ENCODE results near the gene PTPA. TPM values are rescaled to one million over a fixed set of nuclear protein-coding genes. Genes with fewer than 3 reads are reported as not detected.

PTPA gene
- total and polyA plus RNA-seq, 8 donors, result 32.7 to 71.4 (median 43.3) TPM

- TF ChIP-seq CTCF (IDR thresholded peaks at IDR 0.05), result no peak
- Histone ChIP-seq H3K4me1 (peaks cover 16 to 21% (median 21%) of the 10 kb centered on the region in 3 donors), H3K9me3 (no peaks in the 10 kb centered on the region), H3K36me3 (peaks cover 0 to 30% (median 3%) of the 10 kb centered on the region in 3 donors), H3K27ac (peak overlapping the region; percentile 55 to 67 (median 62)), H3K27me3 (no peaks in the 10 kb centered on the region), H3K4me3 (no peak overlapping the region)
- DNase-seq, result peak in 1 of 6 donors; percentile 29
- no peak for FAIRE-seq
- ATAC-seq, result peak in 1 of 4 donors; percentile 8
- WGBS, 2 donors, result 73 to 79% methylated on average over 20 of the region's 20 CpGs
- intact Hi-C loops (cut with DNase I), result no loop called here
These were observed 17.4 kb upstream of the PTPA start for GRCh38 chr9:129093602-129094386.

DNA sequence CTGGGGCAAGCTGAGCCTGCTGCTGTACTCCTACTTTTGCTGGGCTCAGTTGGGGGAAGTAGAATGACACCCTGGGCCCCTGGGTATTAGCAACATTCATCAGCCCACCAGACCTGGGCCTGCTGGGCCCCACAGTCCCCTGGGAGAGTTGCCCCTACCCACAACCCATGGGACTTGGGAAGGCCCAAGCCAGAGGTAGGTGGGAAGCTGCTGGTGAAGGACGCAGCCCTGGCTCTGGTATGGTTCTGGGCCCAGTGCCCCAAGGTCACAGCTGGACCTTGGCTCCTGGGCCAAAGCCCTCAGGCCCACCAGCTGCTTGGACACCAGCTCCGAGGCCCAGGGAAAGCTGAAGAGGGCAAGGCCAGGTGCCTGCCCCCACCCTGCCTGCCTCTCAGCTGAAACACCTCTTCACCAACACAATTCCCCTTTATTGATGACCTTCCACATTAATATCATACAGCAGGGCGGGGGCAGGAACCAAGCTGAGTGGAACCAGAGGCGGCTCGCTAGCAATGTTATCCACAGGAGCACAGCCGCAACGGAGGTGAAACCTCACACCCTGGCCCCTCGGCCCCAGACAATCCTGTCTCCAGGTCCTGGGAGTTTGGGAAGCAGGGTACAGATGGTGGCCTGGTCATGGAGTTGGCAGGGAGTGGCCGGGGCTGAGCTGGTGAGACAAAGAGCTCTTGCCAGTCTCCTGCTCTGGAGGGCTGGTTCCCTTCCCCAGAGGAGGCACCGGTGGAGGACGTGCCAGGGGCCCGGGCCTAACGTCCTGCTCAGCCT, 16.6 kb upstream of the PTPA start:
- DNase-seq (peak; percentile 63 to 84 (median 80)), ATAC-seq (peak; percentile 71 to 85 (median 76)), FAIRE-seq (no peak)
- 34 to 35% methylated on average over 13 of the region's 13 CpGs for WGBS, 2 donors
- no peak overlapping the region for H3K4me3 ChIP-seq
- H3K36me3 ChIP-seq, result peaks cover 0 to 30% (median 3%) of the 10 kb centered on the region in 3 donors
- peaks cover 16 to 21% (median 21%) of the 10 kb centered on the region in 3 donors for H3K4me1 ChIP-seq
- intact Hi-C loops (cut with DNase I), result no loop called here
- no peak for TF ChIP-seq CTCF (IDR thresholded peaks at IDR 0.05)
- peak overlapping the region; percentile 55 to 67 (median 62) for H3K27ac ChIP-seq
- no peaks in the 10 kb centered on the region for H3K9me3 ChIP-seq
- H3K27me3 ChIP-seq, result no peaks in the 10 kb centered on the region

GRCh38 chr9:129095170-129095667, 16.0 kb upstream of the PTPA start:
- Histone ChIP-seq H3K4me1 (peaks cover 16 to 21% (median 21%) of the 10 kb centered on the region in 3 donors), H3K27me3 (no peaks in the 10 kb centered on the region), H3K36me3 (peaks cover 0 to 30% (median 3%) of the 10 kb centered on the region in 3 donors), H3K4me3 (no peak overlapping the region), H3K9me3 (no peaks in the 10 kb centered on the region), H3K27ac (peak overlapping the region; percentile 51 to 67 (median 62))
- DNase-seq, result peak in 1 of 6 donors; percentile 34
- TF ChIP-seq CTCF (IDR thresholded peaks at IDR 0.05), result no peak
- 87 to 93% methylated on average over 21 of the region's 21 CpGs for WGBS, 2 donors
- no peak for FAIRE-seq
- intact Hi-C loops (cut with DNase I), result no loop called here
- ATAC-seq, result no peak

GRCh38 chr9:129095908-129096307, 15.3 kb upstream of the PTPA start:
- TF ChIP-seq CTCF (IDR thresholded peaks at IDR 0.05), result no peak
- 89 to 96% methylated on average over 12 of the region's 12 CpGs for WGBS, 2 donors
- Histone ChIP-seq H3K4me3 (no peak overlapping the region), H3K4me1 (peaks cover 16 to 22% (median 18%) of the 10 kb centered on the region in 3 donors), H3K27me3 (no peaks in the 10 kb centered on the region), H3K27ac (peak overlapping the region in 2 of 4 donors; percentile 61 to 67), H3K9me3 (no peaks in the 10 kb centered on the region), H3K36me3 (peaks cover 0 to 30% (median 3%) of the 10 kb centered on the region in 3 donors)
- DNase-seq (peak in 1 of 6 donors; percentile 44), FAIRE-seq (no peak), ATAC-seq (no peak)
- intact Hi-C loops (cut with DNase I), result no loop called here
